22Rv1 (cell line): ENCODE measurements around the gene PMPCA.

ENCODE experiments used
- ZFX ChIP-seq: fragments of 450-650 bp; IDR thresholded peaks from 2 replicates; pipeline ENCODE4 v1.6.1; 2017; ENCODE audit warnings: antibody characterized with exemption, borderline replicate concordance
- TF ChIP-seq, protein P1 (sequence below): fragments of 450-650 bp; IDR thresholded peaks from 2 replicates; pipeline ENCODE4 v1.5.1; 2017; ENCODE audit warnings: mild to moderate bottlenecking

DNA sequence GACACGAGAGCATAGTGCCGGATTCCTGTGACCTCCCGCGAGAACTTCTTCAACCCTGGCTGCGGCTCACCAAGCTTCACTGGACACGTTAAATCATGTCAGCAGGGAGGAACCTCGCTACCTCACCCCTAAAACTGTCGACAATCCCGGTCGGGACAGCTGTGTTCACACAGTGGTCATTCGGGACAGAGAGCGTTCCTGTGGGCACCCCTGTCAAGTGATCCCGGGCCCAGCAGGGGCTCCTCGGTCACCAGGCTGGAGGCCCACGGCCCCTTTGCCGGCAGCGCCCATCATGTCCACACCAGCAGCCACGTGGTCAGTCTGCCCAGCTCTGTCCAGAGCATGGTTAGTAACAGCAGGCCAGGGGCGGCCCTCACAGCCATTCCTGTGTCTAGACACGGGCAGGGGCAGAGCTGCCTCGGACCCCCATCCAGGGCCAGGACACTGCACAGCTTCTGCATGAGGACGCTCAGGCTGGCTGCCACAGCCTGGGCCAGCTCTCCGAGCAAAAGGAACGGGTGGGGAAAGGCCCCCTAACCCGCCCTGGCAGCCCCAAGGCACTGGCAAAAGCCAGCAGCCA lies 25.7 kb downstream of the PMPCA start:
- TF ChIP-seq, protein P1, sequence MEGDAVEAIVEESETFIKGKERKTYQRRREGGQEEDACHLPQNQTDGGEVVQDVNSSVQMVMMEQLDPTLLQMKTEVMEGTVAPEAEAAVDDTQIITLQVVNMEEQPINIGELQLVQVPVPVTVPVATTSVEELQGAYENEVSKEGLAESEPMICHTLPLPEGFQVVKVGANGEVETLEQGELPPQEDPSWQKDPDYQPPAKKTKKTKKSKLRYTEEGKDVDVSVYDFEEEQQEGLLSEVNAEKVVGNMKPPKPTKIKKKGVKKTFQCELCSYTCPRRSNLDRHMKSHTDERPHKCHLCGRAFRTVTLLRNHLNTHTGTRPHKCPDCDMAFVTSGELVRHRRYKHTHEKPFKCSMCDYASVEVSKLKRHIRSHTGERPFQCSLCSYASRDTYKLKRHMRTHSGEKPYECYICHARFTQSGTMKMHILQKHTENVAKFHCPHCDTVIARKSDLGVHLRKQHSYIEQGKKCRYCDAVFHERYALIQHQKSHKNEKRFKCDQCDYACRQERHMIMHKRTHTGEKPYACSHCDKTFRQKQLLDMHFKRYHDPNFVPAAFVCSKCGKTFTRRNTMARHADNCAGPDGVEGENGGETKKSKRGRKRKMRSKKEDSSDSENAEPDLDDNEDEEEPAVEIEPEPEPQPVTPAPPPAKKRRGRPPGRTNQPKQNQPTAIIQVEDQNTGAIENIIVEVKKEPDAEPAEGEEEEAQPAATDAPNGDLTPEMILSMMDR = no peak
- no peak for TF ChIP-seq ZFX
